ENCODE results near the gene CNOT6.

CNOT6 gene

DNA sequence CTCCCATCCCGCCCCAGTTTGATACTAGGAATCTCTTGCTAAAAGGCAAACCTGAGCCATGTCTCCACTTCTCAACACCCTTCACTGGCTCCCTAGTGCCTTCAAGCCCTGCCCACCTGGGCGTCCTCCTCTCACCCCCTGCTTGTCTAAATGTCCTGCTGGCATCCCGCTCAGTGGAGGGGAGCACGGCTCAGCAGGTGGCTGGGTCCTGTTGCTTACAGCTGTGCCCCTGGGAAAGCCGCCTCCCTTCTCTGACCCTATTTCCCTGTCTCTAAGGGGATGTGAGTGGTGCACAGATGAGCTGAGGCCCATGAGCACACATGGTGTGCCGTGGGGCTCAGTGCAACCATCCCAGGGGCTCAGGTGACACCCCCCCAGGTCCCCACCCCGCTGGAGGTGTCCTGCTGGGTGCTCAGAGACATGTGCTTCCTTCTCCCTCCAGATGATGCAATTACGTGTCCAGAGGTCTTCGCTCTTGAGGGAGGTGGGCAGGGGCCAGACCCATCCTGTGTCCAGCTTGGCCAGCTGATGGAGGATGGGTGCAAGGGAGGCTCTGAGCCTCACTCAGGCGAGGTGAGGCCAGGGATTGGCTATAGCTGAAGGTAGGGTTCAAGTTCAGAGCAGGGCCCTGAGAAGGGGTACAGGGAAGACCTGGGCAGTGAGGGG is 131.1 kb downstream of the CNOT6 start:
- no peak for DNase-seq

DNA sequence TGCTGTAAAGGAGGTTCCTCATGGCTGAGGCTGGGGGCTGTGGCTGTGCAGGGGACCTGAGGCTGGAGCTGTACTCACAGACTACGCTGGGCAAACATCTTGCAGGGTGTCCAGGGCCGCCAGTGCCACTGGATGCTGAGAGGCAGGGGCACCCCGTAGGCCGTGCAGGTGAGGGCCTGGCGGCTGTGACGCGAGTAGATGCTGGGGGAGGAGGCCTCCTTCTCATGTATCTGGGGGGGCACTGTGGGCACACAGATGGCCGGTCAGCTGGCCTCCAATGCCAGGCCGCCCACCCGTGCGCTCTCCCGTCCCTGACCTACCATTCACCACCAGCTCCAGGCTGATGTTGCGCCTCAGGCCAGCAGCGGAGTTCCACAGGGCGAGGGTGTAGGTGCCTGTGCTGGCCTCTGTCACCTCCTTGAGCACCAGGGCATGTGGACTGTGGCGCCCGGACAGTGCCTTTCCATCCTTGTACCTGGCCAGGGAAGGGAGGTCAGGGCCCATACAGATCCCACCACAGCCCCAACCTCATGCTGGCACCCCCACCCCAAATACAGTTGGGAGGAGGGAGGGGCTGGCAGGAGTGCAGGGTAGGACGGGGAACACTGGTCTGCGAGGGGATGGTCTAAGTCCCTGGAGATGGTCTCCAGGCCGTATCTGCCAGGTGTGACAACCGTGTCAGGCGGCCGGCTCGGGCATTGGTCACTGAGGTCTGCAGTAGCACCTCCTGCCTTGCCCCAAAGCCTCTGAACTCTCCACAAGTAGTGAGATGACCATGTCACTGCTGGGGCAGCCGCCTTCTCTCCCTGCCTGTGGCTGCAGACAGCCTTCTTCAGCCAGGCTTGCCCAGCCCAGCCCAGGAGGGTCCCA is 131.8 kb downstream of the CNOT6 start:
- DNase-seq = no peak

DNA sequence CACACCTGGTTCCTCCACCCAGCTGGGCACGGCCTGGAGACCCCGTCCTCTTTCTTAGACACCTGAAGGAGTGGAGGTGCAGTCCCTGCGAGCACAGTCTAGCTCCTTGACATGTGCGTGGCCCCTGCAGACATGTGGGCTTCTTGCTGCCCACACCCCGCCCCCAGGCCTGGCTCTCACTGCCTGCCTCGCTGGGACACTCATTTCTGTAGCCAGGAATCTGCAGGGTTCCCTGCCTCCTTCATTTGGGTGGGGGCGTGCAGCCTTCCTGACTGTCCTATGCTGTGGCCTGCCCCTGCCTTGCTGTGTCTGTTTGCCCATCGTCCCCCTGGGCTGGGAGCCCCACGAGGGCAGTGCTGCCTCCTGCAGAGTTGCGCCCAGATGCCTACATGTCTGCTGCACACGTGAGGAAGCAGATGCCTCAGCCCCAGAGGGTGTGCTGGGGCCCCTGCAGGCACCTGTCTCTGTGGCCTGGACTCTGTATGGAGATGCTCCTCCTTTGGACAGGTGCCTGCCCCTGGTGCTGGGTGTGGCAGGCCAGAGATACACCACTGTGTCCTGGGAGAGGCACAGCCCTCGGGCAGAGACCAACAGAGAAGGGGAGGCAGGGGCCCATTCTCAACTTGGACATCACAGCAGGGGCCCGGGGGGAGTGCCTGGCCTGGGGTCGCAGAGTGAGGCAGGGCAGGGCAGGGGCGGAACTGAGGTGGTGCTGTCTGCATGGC is 132.6 kb downstream of the CNOT6 start:
- no peak for DNase-seq

DNA sequence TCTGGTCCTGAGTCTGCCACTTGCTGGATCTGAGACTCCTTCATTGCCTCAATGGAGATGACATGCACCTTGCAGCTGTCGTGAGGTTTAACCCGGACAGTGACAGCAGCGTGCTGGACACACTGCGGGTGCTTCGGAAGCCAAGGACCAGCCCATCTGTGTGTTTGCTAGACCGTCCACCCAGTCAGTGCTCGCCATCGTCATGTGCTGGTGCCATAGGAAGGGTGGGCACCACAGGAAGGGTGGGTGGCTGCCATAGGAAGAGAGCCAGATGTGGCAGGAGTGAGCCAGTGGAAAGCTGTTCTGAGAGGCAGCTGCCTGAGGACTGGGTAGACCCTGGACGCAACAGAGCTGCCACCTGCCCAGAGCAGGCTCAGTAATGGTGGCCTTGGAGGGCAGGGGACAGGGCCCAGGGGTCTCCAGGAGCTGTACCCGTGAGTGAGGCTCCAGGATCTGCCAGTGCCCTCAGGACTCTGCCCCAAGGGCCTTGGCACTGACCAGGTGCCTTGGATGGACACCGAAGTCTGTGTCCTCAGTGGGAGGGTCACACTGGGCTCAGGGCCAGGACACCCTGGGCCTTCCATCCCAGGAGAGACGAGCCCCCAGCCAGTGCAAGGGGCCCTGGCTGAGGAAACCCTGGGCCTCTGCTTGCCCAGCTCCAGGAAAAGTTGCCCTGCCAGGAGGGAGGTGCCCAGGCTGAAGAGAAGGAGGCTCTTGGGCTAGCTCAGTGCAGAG is 133.4 kb downstream of the CNOT6 start:
- DNase-seq = no peak
